HepG2 (cell line): Measurements from ENCODE around the gene LAMTOR1. TPM values are rescaled to one million over a fixed set of nuclear protein-coding genes. Genes with fewer than 3 reads are reported as not detected.
A peak's percentile ranks its signal among the peaks of the same experiment; 100 is the strongest.

Experiments
- BRD4 ChIP-seq: sonication (generic); formaldehyde crosslinking; IDR thresholded peaks from 2 replicates; pipeline ENCODE4 v1.4.0; 2020; ENCODE audit warnings: missing genetic modification reagents
- CAMTA2 ChIP-seq: sonication (generic); formaldehyde crosslinking; IDR thresholded peaks from 2 replicates; pipeline ENCODE4 v1.4.0; 2020; ENCODE audit warnings: mild to moderate bottlenecking, missing genetic modification reagents, borderline replicate concordance
- CENPT ChIP-seq: sonication (generic); formaldehyde crosslinking; IDR thresholded peaks from 2 replicates; pipeline ENCODE4 v1.8.0; 2022; ENCODE audit warnings: low read depth, mild to moderate bottlenecking, moderate library complexity, missing genetic modification reagents
- EHMT2 ChIP-seq: fragments of 200-600 bp; sonication (generic); IDR thresholded peaks from 2 replicates; pipeline ENCODE4 v1.7.0; 2017; ENCODE audit warnings: antibody characterized with exemption, low read depth, low read length, borderline replicate concordance
- ETV5 ChIP-seq: IDR thresholded peaks from 2 replicates; pipeline ENCODE4 v1.6.1; 2018; ENCODE audit warnings: missing biosample characterization, missing genetic modification reagents, inconsistent platforms, borderline replicate concordance
- GATAD1 ChIP-seq: IDR thresholded peaks from 2 replicates; pipeline ENCODE4 v1.6.1; 2016; ENCODE audit warnings: missing genetic modification reagents, missing compliant biosample characterization
- ISL2 ChIP-seq: sonication (generic); formaldehyde crosslinking; IDR thresholded peaks from 2 replicates; pipeline ENCODE4 v1.5.0; 2020; ENCODE audit warnings: missing genetic modification reagents
- JUND ChIP-seq: sonication (generic); formaldehyde crosslinking; IDR thresholded peaks from 2 replicates; pipeline ENCODE4 v1.8.0; 2022; ENCODE audit warnings: mild to moderate bottlenecking, missing genetic modification reagents
- MXD4 ChIP-seq: IDR thresholded peaks from 2 replicates; pipeline ENCODE4 v1.6.1; 2016; ENCODE audit warnings: mild to moderate bottlenecking, missing biosample characterization, missing genetic modification reagents
- PRDM4 ChIP-seq: sonication (generic); formaldehyde crosslinking; IDR thresholded peaks from 2 replicates; pipeline ENCODE4 v1.9.0; 2021; ENCODE audit warnings: missing genetic modification reagents, borderline replicate concordance
- SALL1 ChIP-seq: sonication (generic); formaldehyde crosslinking; IDR thresholded peaks from 2 replicates; pipeline ENCODE4 v1.8.0; 2022; ENCODE audit warnings: mild to moderate bottlenecking, missing genetic modification reagents
- SMARCC2 ChIP-seq: fragments of 450-650 bp; IDR thresholded peaks from 2 replicates; pipeline ENCODE4 v1.6.1; 2017; ENCODE audit warnings: antibody characterized with exemption, mild to moderate bottlenecking
- SP2 ChIP-seq: sonication (generic); formaldehyde crosslinking; IDR thresholded peaks from 2 replicates; pipeline ENCODE4 v1.5.1; 2020; ENCODE audit warnings: mild to moderate bottlenecking, missing genetic modification reagents
- SPEN ChIP-seq: sonication (generic); formaldehyde crosslinking; IDR thresholded peaks from 2 replicates; pipeline ENCODE4 v1.5.1; 2020; ENCODE audit warnings: low read depth, mild to moderate bottlenecking, missing genetic modification reagents
- SRF ChIP-seq: IDR thresholded peaks from 2 replicates; pipeline ENCODE4 v1.6.1; 2011; ENCODE audit warnings: mild to moderate bottlenecking, low read depth, low read length, moderate library complexity
- ZNF230 ChIP-seq: sonication (generic); formaldehyde crosslinking; IDR thresholded peaks from 2 replicates; pipeline ENCODE4 v1.4.0; 2020; ENCODE audit warnings: mild to moderate bottlenecking, missing genetic modification reagents
- ZNF280B ChIP-seq: sonication (generic); formaldehyde crosslinking; IDR thresholded peaks from 2 replicates; pipeline ENCODE4 v1.5.0; 2020; ENCODE audit warnings: missing genetic modification reagents, mild to moderate bottlenecking, borderline replicate concordance
- ZNF704 ChIP-seq: sonication (generic); formaldehyde crosslinking; IDR thresholded peaks from 2 replicates; pipeline ENCODE4 v1.8.1; 2023; ENCODE audit warnings: mild to moderate bottlenecking, inconsistent platforms, moderate library complexity, missing genetic modification reagents, borderline replicate concordance
- ZNF749 ChIP-seq: sonication (generic); formaldehyde crosslinking; IDR thresholded peaks from 2 replicates; pipeline ENCODE4 v1.8.0; 2022; ENCODE audit warnings: mild to moderate bottlenecking, missing genetic modification reagents, moderate library complexity, borderline replicate concordance
- ZNF891 ChIP-seq: sonication (generic); formaldehyde crosslinking; IDR thresholded peaks from 2 replicates; pipeline ENCODE4 v1.5.0; 2020; ENCODE audit warnings: mild to moderate bottlenecking, missing genetic modification reagents
- polyA plus RNA-seq, 8 experiments: library from polyadenylated mRNA; depleted of rRNA in 3 of 8; stranded (reverse) in 7 of 8; unstranded in 1 of 8; fragments of >200 nt; fragmentation: Illumina TruSeq in 4 of 8; extraction: Trizol in 4 of 8; gene quantifications; 2 replicates each; pipeline versions ENCODE4 v1.2.1 to v1.2.3, GENCODE V29; 2011 to 2016; ENCODE audit warnings: low read depth in 4 of 8, missing spikeins in 1 of 8, mixed read lengths in 1 of 8; ENCODE audit not compliant: insufficient read depth in 1 of 8
- total RNA-seq, 5 experiments: library from RNA; depleted of rRNA; stranded (reverse); fragments of >200 nt; fragmentation: Illumina TruSeq; extraction: Trizol; gene quantifications; 2 replicates each; pipeline ENCODE4 v1.2.3, GENCODE V29; 2016; ENCODE audit warnings: low read depth in 1 of 5
- TF ChIP-seq, protein P1 (sequence below): sonication (generic); formaldehyde crosslinking; IDR thresholded peaks from 2 replicates; pipeline ENCODE4 v1.4.0; 2020; ENCODE audit warnings: missing genetic modification reagents, borderline replicate concordance

The LAMTOR1 gene
- total and polyA plus RNA-seq, 2 of the 13 experiments (the other 11 are each of a cell fraction or from before 2014, with no cell fraction given) = 60.4 to 66.0 TPM

- TF ChIP-seq GATAD1 (peak; percentile 91), SMARCC2 (no peak), ZNF280B (CRISPR knock-in tag) (peak; percentile 11; the same call in 1 of the 2 replicates), ETV5 (CRISPR knock-in tag) (peak; percentile 74), SPEN (peak; percentile 91), PRDM4 (CRISPR knock-in tag) (no peak), SP2 (CRISPR knock-in tag) (0 out of 2 replicates have a peak, but pooled peaks have one; percentile 60), EHMT2 (peak; percentile 81; the same call in 1 of the 2 replicates), ZNF704 (CRISPR knock-in tag) (peak; percentile 66; the same call in 1 of the 2 replicates), CENPT (CRISPR knock-in tag) (no peak), MXD4 (0 out of 2 replicates have a peak, but pooled peaks have one; percentile 33), ZNF891 (CRISPR knock-in tag) (no peak), SRF (no peak), ISL2 (peak; percentile 1; the same call in 1 of the 2 replicates), JUND (no peak), ZNF230 (CRISPR knock-in tag) (no peak), BRD4 (CRISPR knock-in tag) (no peak), SALL1 (CRISPR knock-in tag) (peak; percentile 62), CAMTA2 (CRISPR knock-in tag) (peak; percentile 62; the same call in 1 of the 2 replicates), ZNF749 (CRISPR knock-in tag) (no peak; the same call in 1 of the 2 replicates)
- TF ChIP-seq, protein P1, sequence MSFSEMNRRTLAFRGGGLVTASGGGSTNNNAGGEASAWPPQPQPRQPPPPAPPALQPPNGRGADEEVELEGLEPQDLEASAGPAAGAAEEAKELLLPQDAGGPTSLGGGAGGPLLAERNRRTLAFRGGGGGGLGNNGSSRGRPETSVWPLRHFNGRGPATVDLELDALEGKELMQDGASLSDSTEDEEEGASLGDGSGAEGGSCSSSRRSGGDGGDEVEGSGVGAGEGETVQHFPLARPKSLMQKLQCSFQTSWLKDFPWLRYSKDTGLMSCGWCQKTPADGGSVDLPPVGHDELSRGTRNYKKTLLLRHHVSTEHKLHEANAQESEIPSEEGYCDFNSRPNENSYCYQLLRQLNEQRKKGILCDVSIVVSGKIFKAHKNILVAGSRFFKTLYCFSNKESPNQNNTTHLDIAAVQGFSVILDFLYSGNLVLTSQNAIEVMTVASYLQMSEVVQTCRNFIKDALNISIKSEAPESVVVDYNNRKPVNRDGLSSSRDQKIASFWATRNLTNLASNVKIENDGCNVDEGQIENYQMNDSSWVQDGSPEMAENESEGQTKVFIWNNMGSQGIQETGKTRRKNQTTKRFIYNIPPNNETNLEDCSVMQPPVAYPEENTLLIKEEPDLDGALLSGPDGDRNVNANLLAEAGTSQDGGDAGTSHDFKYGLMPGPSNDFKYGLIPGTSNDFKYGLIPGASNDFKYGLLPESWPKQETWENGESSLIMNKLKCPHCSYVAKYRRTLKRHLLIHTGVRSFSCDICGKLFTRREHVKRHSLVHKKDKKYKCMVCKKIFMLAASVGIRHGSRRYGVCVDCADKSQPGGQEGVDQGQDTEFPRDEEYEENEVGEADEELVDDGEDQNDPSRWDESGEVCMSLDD (CRISPR knock-in tag) = no peak
These were observed at the start of gene LAMTOR1 (continued) for GRCh38 chr11:72102946-72103753.
